Measurements from ENCODE around the gene KLHL29.

DNA sequence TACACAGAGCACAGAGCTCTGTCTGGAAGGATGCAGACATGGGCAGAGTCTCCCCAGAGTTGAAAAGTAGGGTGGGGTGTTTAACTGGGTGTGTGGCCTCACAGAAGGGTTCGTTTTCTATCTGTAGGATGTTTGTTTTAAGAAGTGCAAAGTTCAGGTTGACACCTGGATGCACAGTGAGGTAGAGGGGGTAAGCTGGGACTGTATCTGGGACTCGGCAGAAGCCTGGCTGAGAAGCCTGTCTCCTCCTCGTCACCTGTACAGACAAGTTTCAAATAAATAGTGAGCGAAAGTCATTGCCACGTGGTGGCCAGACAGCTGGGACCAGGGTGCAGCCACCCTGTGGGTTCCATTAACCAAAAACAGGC, 145.9 kb downstream of the KLHL29 start:
- TF ChIP-seq, protein P1, sequence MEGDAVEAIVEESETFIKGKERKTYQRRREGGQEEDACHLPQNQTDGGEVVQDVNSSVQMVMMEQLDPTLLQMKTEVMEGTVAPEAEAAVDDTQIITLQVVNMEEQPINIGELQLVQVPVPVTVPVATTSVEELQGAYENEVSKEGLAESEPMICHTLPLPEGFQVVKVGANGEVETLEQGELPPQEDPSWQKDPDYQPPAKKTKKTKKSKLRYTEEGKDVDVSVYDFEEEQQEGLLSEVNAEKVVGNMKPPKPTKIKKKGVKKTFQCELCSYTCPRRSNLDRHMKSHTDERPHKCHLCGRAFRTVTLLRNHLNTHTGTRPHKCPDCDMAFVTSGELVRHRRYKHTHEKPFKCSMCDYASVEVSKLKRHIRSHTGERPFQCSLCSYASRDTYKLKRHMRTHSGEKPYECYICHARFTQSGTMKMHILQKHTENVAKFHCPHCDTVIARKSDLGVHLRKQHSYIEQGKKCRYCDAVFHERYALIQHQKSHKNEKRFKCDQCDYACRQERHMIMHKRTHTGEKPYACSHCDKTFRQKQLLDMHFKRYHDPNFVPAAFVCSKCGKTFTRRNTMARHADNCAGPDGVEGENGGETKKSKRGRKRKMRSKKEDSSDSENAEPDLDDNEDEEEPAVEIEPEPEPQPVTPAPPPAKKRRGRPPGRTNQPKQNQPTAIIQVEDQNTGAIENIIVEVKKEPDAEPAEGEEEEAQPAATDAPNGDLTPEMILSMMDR (IDR thresholded peaks at IDR 0.05; ENCODE audit: insufficient read depth, low read length) = no peak
- no peak for TF ChIP-seq POLR2AphosphoS5 (IDR thresholded peaks at IDR 0.05; ENCODE audit: low read depth)
- TF ChIP-seq GABPA (IDR thresholded peaks at IDR 0.05; ENCODE audit: low read depth) = no peak

Data from HL-60 (cell line).